ENCODE results near the gene MATR3. TPM values are rescaled to one million over a fixed set of nuclear protein-coding genes. Genes with fewer than 3 reads are reported as not detected.

Gene MATR3
- total RNA-seq, 1 experiment from 2014 or later = 145 TPM

GRCh38 chr5:139376364-139376763 is 82.8 kb downstream of the MATR3 start:
- Histone ChIP-seq H3K9me2 (ENCODE audit: insufficient read depth) (no peaks in the 10 kb centered on the region), H3K27me3 (ENCODE audit: insufficient read depth, low read depth) (no peaks in the 10 kb centered on the region), H3K79me2 (ENCODE audit: low read depth) (no peaks in the 10 kb centered on the region), H3K4me2 (no peak overlapping the region), H3K4me1 (replicated peaks; ENCODE audit: insufficient read depth) (peaks cover 33% of the 10 kb centered on the region), H3F3A (ENCODE audit: insufficient read depth, low read depth) (peaks cover 32% of the 10 kb centered on the region), H3K9me3 (ENCODE audit: insufficient read depth, low read depth) (no peaks in the 10 kb centered on the region), H4K20me1 (ENCODE audit: insufficient read depth) (no peaks in the 10 kb centered on the region), H2AFZ (no peak overlapping the region), H3K36me3 (ENCODE audit: low read depth) (peaks cover 8% of the 10 kb centered on the region; the same call in 1 of the 2 replicates), H3K27ac (no peak overlapping the region), H3K4me3 (no peak overlapping the region)
- intact Hi-C loops (cut with micrococcal nuclease; ENCODE audit: unreplicated experiment) = no loop called here
- ChIA-PET CTCF (no interaction called here), POLR2A (ENCODE audit: unreplicated experiment) (no interaction called here)
- no TSS peak for BruUV-seq (replicated peaks)
- DNase-seq = no peak
- TF ChIP-seq EZH2 (IDR thresholded peaks at IDR 0.05; ENCODE audit: low read depth) = no peak
- TF ChIP-seq, protein P1, sequence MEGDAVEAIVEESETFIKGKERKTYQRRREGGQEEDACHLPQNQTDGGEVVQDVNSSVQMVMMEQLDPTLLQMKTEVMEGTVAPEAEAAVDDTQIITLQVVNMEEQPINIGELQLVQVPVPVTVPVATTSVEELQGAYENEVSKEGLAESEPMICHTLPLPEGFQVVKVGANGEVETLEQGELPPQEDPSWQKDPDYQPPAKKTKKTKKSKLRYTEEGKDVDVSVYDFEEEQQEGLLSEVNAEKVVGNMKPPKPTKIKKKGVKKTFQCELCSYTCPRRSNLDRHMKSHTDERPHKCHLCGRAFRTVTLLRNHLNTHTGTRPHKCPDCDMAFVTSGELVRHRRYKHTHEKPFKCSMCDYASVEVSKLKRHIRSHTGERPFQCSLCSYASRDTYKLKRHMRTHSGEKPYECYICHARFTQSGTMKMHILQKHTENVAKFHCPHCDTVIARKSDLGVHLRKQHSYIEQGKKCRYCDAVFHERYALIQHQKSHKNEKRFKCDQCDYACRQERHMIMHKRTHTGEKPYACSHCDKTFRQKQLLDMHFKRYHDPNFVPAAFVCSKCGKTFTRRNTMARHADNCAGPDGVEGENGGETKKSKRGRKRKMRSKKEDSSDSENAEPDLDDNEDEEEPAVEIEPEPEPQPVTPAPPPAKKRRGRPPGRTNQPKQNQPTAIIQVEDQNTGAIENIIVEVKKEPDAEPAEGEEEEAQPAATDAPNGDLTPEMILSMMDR (conservative IDR thresholded peaks at IDR 0.05) = no peak

- no peaks in the 10 kb centered on the region for H3K9me3 ChIP-seq (ENCODE audit: insufficient read depth, low read depth)
- no peak overlapping the region for H3K4me3 ChIP-seq
- no peaks in the 10 kb centered on the region for H3K36me3 ChIP-seq (ENCODE audit: low read depth)
- no peaks in the 10 kb centered on the region for H3K9me2 ChIP-seq (ENCODE audit: insufficient read depth)
- no peak overlapping the region for H3K27ac ChIP-seq
- peaks cover 32% of the 10 kb centered on the region for H3K4me1 ChIP-seq (replicated peaks; ENCODE audit: insufficient read depth)
- no peaks in the 10 kb centered on the region for H3K79me2 ChIP-seq (ENCODE audit: low read depth)
- POLR2A ChIA-PET (ENCODE audit: unreplicated experiment) = no interaction called here
- no peaks in the 10 kb centered on the region for H4K20me1 ChIP-seq (ENCODE audit: insufficient read depth)
- H3K27me3 ChIP-seq (ENCODE audit: insufficient read depth, low read depth) = no peaks in the 10 kb centered on the region
- BruUV-seq (replicated peaks) = no TSS peak
- no peak for DNase-seq
- no peak overlapping the region for H2AFZ ChIP-seq
- H3K4me2 ChIP-seq = no peak overlapping the region
- CTCF ChIA-PET = interaction anchor here (0.7 kb wide), 1 partner anchor 490 kb away, joined by 4 read pairs; no protein-coding TSS in a partner anchor
- TF ChIP-seq, protein P1 (conservative IDR thresholded peaks at IDR 0.05) = no peak
- no peak for TF ChIP-seq EZH2 (IDR thresholded peaks at IDR 0.05; ENCODE audit: low read depth)
- H3F3A ChIP-seq (ENCODE audit: insufficient read depth, low read depth) = peaks cover 23% of the 10 kb centered on the region
- intact Hi-C loops (cut with micrococcal nuclease; ENCODE audit: unreplicated experiment) = no loop called here
Measured at GRCh38 chr5:139377226-139377625, 83.7 kb downstream of the MATR3 start.

DNA sequence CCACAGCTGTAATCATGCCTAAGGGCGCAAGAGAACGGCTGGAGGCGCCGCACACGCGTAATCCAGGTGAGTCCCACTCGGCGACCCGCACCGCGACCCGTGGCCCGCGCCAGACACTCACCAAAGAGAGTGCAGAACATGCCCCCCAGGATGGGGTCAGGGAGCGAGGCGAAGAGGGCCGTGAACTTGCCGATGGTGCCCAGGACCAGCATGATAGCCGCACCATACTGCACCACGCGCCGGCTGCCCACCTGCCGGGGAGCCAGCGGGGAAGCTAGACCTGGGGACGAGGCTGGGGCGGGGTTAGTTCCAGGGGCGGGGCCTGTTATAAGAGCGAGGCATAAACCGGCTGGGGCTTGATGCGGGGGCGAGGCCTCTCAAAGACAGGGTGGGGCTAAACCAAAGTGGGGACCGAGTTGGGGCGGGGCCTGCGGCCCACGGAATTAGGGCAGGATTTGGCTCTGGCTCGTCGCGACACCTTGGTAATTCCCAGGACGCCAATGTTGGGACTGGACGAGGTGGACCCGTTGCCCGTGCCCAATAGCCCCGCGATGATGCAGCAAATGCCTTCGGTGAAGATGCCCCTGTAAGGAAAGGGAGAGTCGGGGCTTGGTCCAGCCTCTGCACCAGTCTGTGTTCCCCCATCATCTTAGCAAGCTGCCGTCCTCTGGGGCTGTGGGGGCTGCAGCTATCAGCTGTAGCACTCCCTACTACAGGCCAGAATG is 84.7 kb downstream of the MATR3 start:
- no peak for DNase-seq
- no peak overlapping the region for H3K4me3 ChIP-seq
- peaks cover 21% of the 10 kb centered on the region for H3F3A ChIP-seq (ENCODE audit: insufficient read depth, low read depth)
- no TSS peak for BruUV-seq (replicated peaks)
- H3K4me1 ChIP-seq (replicated peaks; ENCODE audit: insufficient read depth) = peaks cover 32% of the 10 kb centered on the region
- H3K79me2 ChIP-seq (ENCODE audit: low read depth) = no peaks in the 10 kb centered on the region
- no peaks in the 10 kb centered on the region for H3K36me3 ChIP-seq (ENCODE audit: low read depth)
- no peak overlapping the region for H2AFZ ChIP-seq
- no peaks in the 10 kb centered on the region for H3K27me3 ChIP-seq (ENCODE audit: insufficient read depth, low read depth)
- TF ChIP-seq, protein P1 (conservative IDR thresholded peaks at IDR 0.05) = no peak
- no peak for TF ChIP-seq EZH2 (IDR thresholded peaks at IDR 0.05; ENCODE audit: low read depth)
- H3K27ac ChIP-seq = no peak overlapping the region
- CTCF ChIA-PET = interaction anchor here (0.7 kb wide), 1 partner anchor 491 kb away, joined by 4 read pairs; no protein-coding TSS in a partner anchor
- no peak overlapping the region for H3K4me2 ChIP-seq
- H4K20me1 ChIP-seq (ENCODE audit: insufficient read depth) = no peaks in the 10 kb centered on the region
- POLR2A ChIA-PET (ENCODE audit: unreplicated experiment) = no interaction called here
- no peaks in the 10 kb centered on the region for H3K9me3 ChIP-seq (ENCODE audit: insufficient read depth, low read depth)
- H3K9me2 ChIP-seq (ENCODE audit: insufficient read depth) = no peaks in the 10 kb centered on the region
- intact Hi-C loops (cut with micrococcal nuclease; ENCODE audit: unreplicated experiment) = no loop called here
